ENCODE measurements around the gene FAM114A1.

GRCh38 chr4:38891051-38891983, 23.7 kb downstream of the FAM114A1 start:
- no peak for TF ChIP-seq CTCF (IDR thresholded peaks at IDR 0.05; ENCODE audit: insufficient read depth, low read depth, low read length)
- no peak for TF ChIP-seq EZH2 (IDR thresholded peaks at IDR 0.05; ENCODE audit: insufficient read depth, low read length)
